CD4-positive, alpha-beta memory T cell (primary cell): Measurements from ENCODE around the gene TPD52L2. TPM values are rescaled to one million over a fixed set of nuclear protein-coding genes. Genes with fewer than 3 reads are reported as not detected.

ENCODE experiments used
- CTCF ChIA-PET: fragments of 350-600 bp; sonication (Branson Sonifier 250); formaldehyde crosslinking; loops from one replicate; lab custom pipeline; 2021; ENCODE audit warnings: inconsistent platforms; ENCODE audit not compliant: partially characterized antibody; lab: Charles Lee
- POLR2A ChIA-PET: fragments of 350-600 bp; sonication (Branson Sonifier 250); formaldehyde crosslinking; loops from one replicate; lab custom pipeline; 2021; ENCODE audit not compliant: partially characterized antibody; lab: Charles Lee
- DNase-seq, 5 donors: peaks; one replicate each; pipeline versions ENCODE4 v3.0.0 to v3.0.0-alpha.2; 2020 to 2022; ENCODE audit warnings: mixed read lengths in 1 of 5
- H3K27ac ChIP-seq: one replicate; pipeline ENCODE4 v1.7.0; 2013; ENCODE audit warnings: low read depth, low read length
- H3K27me3 ChIP-seq: 2 replicates; pipeline ENCODE4 v1.7.0; 2013; ENCODE audit warnings: mild to moderate bottlenecking, low read length, moderate library complexity; ENCODE audit not compliant: insufficient read depth
- H3K36me3 ChIP-seq: 2 replicates; pipeline ENCODE4 v1.7.0; 2013; ENCODE audit warnings: mild to moderate bottlenecking, low read length, moderate library complexity; ENCODE audit not compliant: insufficient read depth
- H3K4me1 ChIP-seq: 2 replicates; pipeline ENCODE4 v1.7.0; 2013; ENCODE audit warnings: mild to moderate bottlenecking, low read length, moderate library complexity; ENCODE audit not compliant: insufficient read depth
- H3K4me3 ChIP-seq, 2 donors: one replicate each; pipeline ENCODE4 v1.7.0; 2013; ENCODE audit warnings: low read length in 2 of 2, mild to moderate bottlenecking in 1 of 2
- H3K9me3 ChIP-seq, 2 donors: one replicate each; pipeline ENCODE4 v1.7.0; 2013; ENCODE audit warnings: low read length in 2 of 2, control low read depth in 1 of 2; ENCODE audit not compliant: control insufficient read depth in 1 of 2
- H3K27ac Mint-ChIP-seq, 7 donors: one replicate each; pipeline ENCODE4 v1.8.0; 2020 to 2021; ENCODE audit warnings: mixed read lengths in 7 of 7, mild to moderate bottlenecking in 6 of 7, inconsistent platforms in 3 of 7, moderate library complexity in 3 of 7
- H3K27me3 Mint-ChIP-seq, 2 donors: one replicate each; pipeline ENCODE4 v1.8.0; 2020 to 2021; ENCODE audit warnings: mixed read lengths in 2 of 2
- H3K36me3 Mint-ChIP-seq, 2 donors: one replicate each; pipeline ENCODE4 v1.8.0; 2020 to 2021; ENCODE audit warnings: mixed read lengths in 2 of 2, inconsistent platforms in 1 of 2, mild to moderate bottlenecking in 1 of 2
- H3K4me1 Mint-ChIP-seq, 4 donors: one replicate each; pipeline ENCODE4 v1.8.0; 2020 to 2021; ENCODE audit warnings: mixed read lengths in 4 of 4, mild to moderate bottlenecking in 1 of 4
- H3K4me3 Mint-ChIP-seq, 8 donors: one replicate each; pipeline ENCODE4 v1.8.0; 2020 to 2021; ENCODE audit warnings: mixed read lengths in 8 of 8, mild to moderate bottlenecking in 7 of 8, moderate library complexity in 6 of 8, inconsistent platforms in 3 of 8
- H3K9me3 Mint-ChIP-seq, 8 donors: one replicate each; pipeline ENCODE4 v1.8.0; 2020 to 2021; ENCODE audit warnings: mixed read lengths in 8 of 8, mild to moderate bottlenecking in 5 of 8, inconsistent platforms in 3 of 8, moderate library complexity in 1 of 8
- intact Hi-C: fragments of 100-400 bp; cut with micrococcal nuclease; formaldehyde crosslinking; loops from one replicate; pipeline ENCODE4 v1.15.1; 2023
- polyA plus RNA-seq, 2 donors: library from polyadenylated mRNA; unstranded; fragments of 300-500 nt; fragmentation: Illumina TruSeq; gene quantifications; one replicate each; pipeline ENCODE4 v1.2.3, GENCODE V29; 2021
- total RNA-seq, 2 experiments: library from RNA; stranded (reverse); gene quantifications; one replicate each; pipeline ENCODE4 v1.2.3, GENCODE V29; 2021

The TPD52L2 gene
- total RNA-seq (10 to 100 TPM; 44.4 to 44.9 TPM), polyA plus RNA-seq (10 to 100 TPM; 66.4 to 76.1 TPM)

DNA sequence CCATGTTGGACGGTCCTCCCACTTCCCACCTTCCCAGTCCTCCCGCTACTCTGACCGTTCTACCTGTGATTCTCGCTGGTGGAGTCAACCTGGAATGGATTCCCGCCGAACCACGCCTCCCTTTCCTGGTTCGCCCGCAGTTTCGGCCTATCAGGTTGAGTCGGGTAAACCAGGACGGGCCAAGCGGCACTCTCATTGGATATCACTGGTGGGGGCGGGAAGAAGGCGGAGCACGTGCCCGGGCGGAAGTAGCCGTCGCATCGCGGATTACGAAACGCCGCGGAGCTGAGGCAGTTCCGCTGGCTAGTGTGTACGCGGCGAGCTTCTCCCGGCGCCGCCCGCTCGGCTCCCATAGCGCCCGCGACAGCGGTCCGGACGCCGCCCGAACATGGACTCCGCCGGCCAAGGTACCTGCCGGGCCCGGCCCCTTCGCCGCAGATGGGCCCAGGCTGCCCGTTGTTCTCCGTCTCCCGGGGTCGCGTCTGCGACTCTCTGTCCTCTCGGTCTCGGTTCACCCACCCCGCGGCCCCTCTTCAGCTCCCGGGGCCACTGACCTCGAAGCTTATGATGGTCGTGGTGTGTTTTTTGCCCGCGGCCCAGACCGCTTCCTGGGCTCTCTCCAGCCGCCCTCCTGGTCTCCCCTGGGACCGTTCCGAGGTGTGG lies at the start of gene TPD52L2:
Gene TPD52L2, plus strand, starts transcription at position 293 of the 663 bp plus-strand sequence. Its CDS starts 96 bp downstream, at position 389.
- H3K27me3 Mint-ChIP-seq, result no peaks in the 10 kb centered on the region
- H3K9me3 Mint-ChIP-seq, result peaks cover 0 to 2% (median 0%) of the 10 kb centered on the region in 8 donors
- Histone ChIP-seq H3K27me3 (no peaks in the 10 kb centered on the region), H3K27ac (peak within 1 kb of the TSS; percentile 81), H3K4me3 (peak within 1 kb of the TSS; percentile 81 to 90), H3K36me3 (peaks cover 9% of the 10 kb centered on the region), H3K9me3 (no peaks in the 10 kb centered on the region), H3K4me1 (peaks cover 29% of the 10 kb centered on the region)
- DNase-seq, result peak; percentile 96 to 99 (median 97)
- H3K27ac Mint-ChIP-seq, result peak within 1 kb of the TSS; percentile 87 to 99 (median 96)
- intact Hi-C loops, result loop anchor here (1.0 to 5.0 kb wide), 12 partner anchors 30 to 345 kb away; partner anchors contain the start of genes ARFRP1, DNAJC5, PPDPF and RTEL1
- ChIA-PET CTCF (interaction anchor here (0.7 to 4.8 kb wide), 15 partner anchors 79 to 371 kb away, joined by 3 to 39 read pairs (median 4); partner anchors contain the start of genes ARFRP1, PRPF6, PTK6 and UCKL1), POLR2A (interaction anchor here (0.8 to 3.8 kb wide), 33 partner anchors 10 to 369 kb away, joined by 3 to 37 read pairs (median 5); partner anchors contain the start of genes ARFRP1, HELZ2, LIME1 and OPRL1)
- peak within 1 kb of the TSS; percentile 90 to 99 (median 96) for H3K4me3 Mint-ChIP-seq
- peaks cover 15 to 48% (median 29%) of the 10 kb centered on the region in 4 donors for H3K4me1 Mint-ChIP-seq
- peaks cover 15 to 35% of the 10 kb centered on the region in 2 donors for H3K36me3 Mint-ChIP-seq

DNA sequence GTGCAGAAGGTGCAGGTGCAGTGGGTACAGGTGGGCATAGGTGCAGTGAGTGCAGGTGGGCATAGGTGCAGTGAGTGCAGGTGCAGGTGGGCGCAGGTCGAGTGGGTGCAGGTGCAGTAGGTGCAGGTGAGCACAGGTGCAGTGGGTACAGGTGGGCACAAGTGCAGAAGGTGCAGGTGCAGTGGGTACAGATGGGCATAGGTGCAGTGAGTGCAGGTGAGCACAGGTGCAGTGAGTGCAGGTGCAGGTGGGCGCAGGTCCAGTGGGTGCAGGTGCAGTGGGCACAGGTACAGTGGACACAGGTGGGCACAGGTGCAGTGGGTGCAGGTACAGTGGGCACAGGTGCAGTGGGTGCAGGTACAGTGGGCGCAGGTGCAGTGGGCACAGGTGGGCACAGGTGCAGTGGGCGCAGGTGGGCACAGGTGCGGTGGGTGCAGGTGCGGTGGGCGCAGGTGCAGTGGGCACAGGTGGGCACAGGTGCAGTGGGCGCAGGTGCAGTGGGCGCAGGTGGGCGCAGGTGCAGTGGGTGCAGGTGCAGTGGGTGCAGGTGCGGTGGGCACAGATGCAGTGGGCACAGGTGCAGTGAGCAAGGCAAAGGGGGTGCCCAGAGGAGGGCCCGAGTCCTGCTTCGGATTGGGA lies 49.3 kb upstream of the TPD52L2 start:
- ChIA-PET CTCF (no interaction called here), POLR2A (no interaction called here)
- no peaks in the 10 kb centered on the region for H3K36me3 Mint-ChIP-seq
- no peak for DNase-seq
- no peaks in the 10 kb centered on the region for H3K27me3 ChIP-seq
- no peaks in the 10 kb centered on the region for H3K9me3 ChIP-seq
- intact Hi-C loops, result no loop called here
- H3K27ac Mint-ChIP-seq, result no peak overlapping the region
- H3K9me3 Mint-ChIP-seq, result no peaks in the 10 kb centered on the region
- H3K4me3 Mint-ChIP-seq, result no peak overlapping the region
- H3K27me3 Mint-ChIP-seq, result peaks cover 0 to 2% of the 10 kb centered on the region in 2 donors
- no peaks in the 10 kb centered on the region for H3K36me3 ChIP-seq
- H3K4me1 Mint-ChIP-seq, result peaks cover 0 to 7% (median 4%) of the 10 kb centered on the region in 4 donors
- H3K4me1 ChIP-seq, result no peaks in the 10 kb centered on the region
- no peak overlapping the region for H3K27ac ChIP-seq
- no peak overlapping the region for H3K4me3 ChIP-seq

- no peaks in the 10 kb centered on the region for H3K4me1 ChIP-seq
- Mint-ChIP-seq H3K36me3 (no peaks in the 10 kb centered on the region), H3K4me3 (peak overlapping the region; percentile 1 to 74 (median 57)), H3K9me3 (no peaks in the 10 kb centered on the region), H3K27me3 (peaks cover 9 to 10% of the 10 kb centered on the region in 2 donors), H3K4me1 (peaks cover 0 to 7% (median 4%) of the 10 kb centered on the region in 4 donors), H3K27ac (peak overlapping the region in 3 of 7 donors; percentile 20 to 88 (median 68))
- POLR2A ChIA-PET, result no interaction called here
- H3K27ac ChIP-seq, result no peak overlapping the region
- CTCF ChIA-PET, result no interaction called here
- no peak for DNase-seq
- H3K27me3 ChIP-seq, result peaks cover 5% of the 10 kb centered on the region
- no peak overlapping the region for H3K4me3 ChIP-seq
- no peaks in the 10 kb centered on the region for H3K9me3 ChIP-seq
- intact Hi-C loops, result no loop called here
- no peaks in the 10 kb centered on the region for H3K36me3 ChIP-seq
Observed at GRCh38 chr20:63819224-63819921, 45.7 kb upstream of the TPD52L2 start.

GRCh38 chr20:63821811-63822210 lies 43.3 kb upstream of the TPD52L2 start:
- no peaks in the 10 kb centered on the region for H3K9me3 ChIP-seq
- no peak overlapping the region for H3K27ac ChIP-seq
- H3K27me3 ChIP-seq, result peaks cover 15% of the 10 kb centered on the region
- no peak for DNase-seq
- peaks cover 0 to 7% (median 4%) of the 10 kb centered on the region in 4 donors for H3K4me1 Mint-ChIP-seq
- intact Hi-C loops, result no loop called here
- H3K27me3 Mint-ChIP-seq, result peaks cover 19 to 24% of the 10 kb centered on the region in 2 donors
- no peaks in the 10 kb centered on the region for H3K36me3 Mint-ChIP-seq
- no peaks in the 10 kb centered on the region for H3K36me3 ChIP-seq
- no peak overlapping the region for H3K4me3 ChIP-seq
- no peaks in the 10 kb centered on the region for H3K4me1 ChIP-seq
- no peak overlapping the region for H3K4me3 Mint-ChIP-seq
- no peak overlapping the region for H3K27ac Mint-ChIP-seq
- ChIA-PET CTCF (no interaction called here), POLR2A (no interaction called here)
- H3K9me3 Mint-ChIP-seq, result no peaks in the 10 kb centered on the region

DNA sequence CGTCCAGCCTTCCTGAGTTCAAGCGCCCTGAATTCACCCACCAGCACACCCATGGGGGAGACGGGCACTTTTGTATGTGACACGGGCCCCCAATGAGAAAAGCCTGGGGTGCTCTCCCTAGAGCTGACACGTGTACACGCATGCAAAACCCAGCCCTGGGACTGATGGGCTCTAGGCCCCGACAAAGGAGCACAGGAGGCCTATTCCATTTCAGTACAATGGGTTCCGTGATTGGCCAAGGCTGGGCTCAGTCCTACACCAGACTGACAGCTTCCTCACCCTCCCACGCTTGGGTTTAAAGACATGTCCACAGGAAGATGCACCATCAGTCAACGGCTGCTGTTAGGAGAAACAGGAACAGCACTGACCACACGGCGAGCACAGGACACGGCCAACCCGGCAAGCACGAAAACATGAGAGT lies 42.8 kb upstream of the TPD52L2 start:
- Histone ChIP-seq H3K9me3 (no peaks in the 10 kb centered on the region), H3K27me3 (peaks cover 18% of the 10 kb centered on the region), H3K36me3 (no peaks in the 10 kb centered on the region), H3K27ac (no peak overlapping the region), H3K4me3 (no peak overlapping the region), H3K4me1 (no peaks in the 10 kb centered on the region)
- Mint-ChIP-seq H3K27me3 (peaks cover 21 to 27% of the 10 kb centered on the region in 2 donors), H3K36me3 (no peaks in the 10 kb centered on the region), H3K4me3 (no peak overlapping the region), H3K27ac (no peak overlapping the region), H3K4me1 (peaks cover 0 to 7% (median 4%) of the 10 kb centered on the region in 4 donors), H3K9me3 (no peaks in the 10 kb centered on the region)
- intact Hi-C loops, result no loop called here
- POLR2A ChIA-PET, result no interaction called here
- DNase-seq, result no peak
- CTCF ChIA-PET, result no interaction called here

DNA sequence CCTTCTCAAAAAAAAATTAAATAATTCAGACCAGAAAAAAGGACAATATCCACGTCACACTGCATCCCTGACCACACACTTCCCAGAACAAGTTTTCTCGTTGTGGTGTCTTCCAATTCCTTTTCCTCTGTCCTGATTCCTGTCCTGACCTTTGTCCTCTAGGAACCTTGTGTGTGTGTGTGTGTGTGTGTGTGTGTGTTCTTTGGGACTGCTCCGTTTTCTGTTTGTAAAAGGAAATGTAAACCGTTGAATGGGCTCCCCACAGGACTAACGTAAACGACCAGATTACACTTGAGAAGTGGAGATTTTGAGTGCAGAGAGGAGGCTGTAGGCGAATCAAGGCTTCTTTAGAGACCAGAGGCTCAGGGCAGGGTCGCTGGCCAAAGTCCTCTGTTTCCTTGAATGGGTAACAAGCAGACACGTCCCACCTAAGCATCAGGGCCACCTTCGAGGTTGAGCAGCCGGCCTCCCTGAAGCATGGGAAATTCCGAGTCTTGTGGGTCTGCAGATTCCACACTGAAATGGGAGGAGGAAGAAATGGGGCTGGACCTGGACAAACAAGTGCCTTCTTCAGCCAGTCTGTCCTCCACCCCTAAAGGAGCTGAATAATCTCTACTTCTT lies 41.3 kb upstream of the TPD52L2 start:
- H3K27ac ChIP-seq, result no peak overlapping the region
- H3K27me3 Mint-ChIP-seq, result peaks cover 29 to 34% of the 10 kb centered on the region in 2 donors
- no peaks in the 10 kb centered on the region for H3K9me3 Mint-ChIP-seq
- intact Hi-C loops, result no loop called here
- H3K4me1 ChIP-seq, result no peaks in the 10 kb centered on the region
- H3K9me3 ChIP-seq, result no peaks in the 10 kb centered on the region
- no peaks in the 10 kb centered on the region for H3K36me3 Mint-ChIP-seq
- ChIA-PET CTCF (no interaction called here), POLR2A (no interaction called here)
- H3K4me3 Mint-ChIP-seq, result no peak overlapping the region
- H3K4me1 Mint-ChIP-seq, result peaks cover 0 to 7% (median 4%) of the 10 kb centered on the region in 4 donors
- H3K27ac Mint-ChIP-seq, result no peak overlapping the region
- no peaks in the 10 kb centered on the region for H3K36me3 ChIP-seq
- DNase-seq, result no peak
- no peak overlapping the region for H3K4me3 ChIP-seq
- H3K27me3 ChIP-seq, result peaks cover 22% of the 10 kb centered on the region
